K562 (cell line): Measurements from ENCODE around the gene VCX3B. TPM values are rescaled to one million over a fixed set of nuclear protein-coding genes. Genes with fewer than 3 reads are reported as not detected.
"Not testable (repeated sequence)": the region's sequence is repeated elsewhere in the genome, so short reads cannot be mapped to it uniquely, and the experiment has no call there.

Experiments
- ATAC-seq: fragments of 200-7000 bp; cut with Tn5 transposase; 3 replicates; pipeline ENCODE4 v1.9.1; 2020; ENCODE audit warnings: moderate library complexity
- BruUV-seq: library from RNA; stranded (reverse); fragments of 400-500 nt; replicated peaks from 2 replicates; lab custom pipeline; 2021; lab: Mats Ljungman, UMichigan
- CTCF ChIA-PET: fragments of 300-600 bp; formaldehyde crosslinking; extraction: SDS; loops from one replicate; lab custom pipeline; 2021; ENCODE audit warnings: low intra/inter-chr PET ratio; lab: Yijun Ruan, JAX
- POLR2A ChIA-PET: fragments of 300-600, 350-650 bp; sonication (Branson Sonifier 250); formaldehyde crosslinking; extraction: SDS; loops from one replicate; lab custom pipeline; 2021; ENCODE audit warnings: antibody characterized with exemption, inconsistent platforms; lab: Yijun Ruan, JAX
- DNase-seq, 4 experiments: peaks; one replicate each; pipeline versions ENCODE4 v3.0.0 to v3.0.0-alpha.2; 2011 to 2018; ENCODE audit warnings: low spot score in 3 of 4, mixed read lengths in 3 of 4; ENCODE audit errors: extremely low read depth in 1 of 4
- FAIRE-seq: peaks from 2 replicates; lab custom pipeline; 2011; peaks lifted over from hg19 to GRCh38; lab: Jason Lieb, UNC
- H2AFZ ChIP-seq: 2 replicates; pipeline ENCODE4 v1.6.0; 2011; ENCODE audit warnings: low read depth, low read length, control low read depth, inconsistent platforms
- H3K27ac ChIP-seq: fragments of 200-600 bp; 3 replicates; pipeline ENCODE4 v1.8.0; 2011; ENCODE audit warnings: low read depth, mild to moderate bottlenecking, control low read depth, inconsistent platforms, low read length, moderate library complexity, mixed read lengths; ENCODE audit errors: extremely low read depth
- H3K27me3 ChIP-seq, 2 experiments: fragments of 300-600 bp in 1 of 2; 2 replicates in 1 of 2; 3 replicates in 1 of 2; pipeline versions ENCODE4 v1.6.0 to v1.8.0; 2011; ENCODE audit warnings: inconsistent platforms in 2 of 2, low read length in 2 of 2, mild to moderate bottlenecking in 1 of 2, mixed read lengths in 1 of 2, moderate library complexity in 1 of 2; ENCODE audit not compliant: control insufficient read depth in 2 of 2, insufficient read depth in 2 of 2
- H3K36me3 ChIP-seq: fragments of 300-600 bp; 3 replicates; pipeline ENCODE4 v1.8.0; 2011; ENCODE audit warnings: mild to moderate bottlenecking, low read length, inconsistent platforms; ENCODE audit not compliant: control insufficient read depth, insufficient read depth
- H3K4me1 ChIP-seq, 2 experiments: fragments of 200-600 bp in 1 of 2; replicated peaks in 1 of 2; 2 replicates in 1 of 2; 3 replicates in 1 of 2; pipeline versions ENCODE4 v1.5.1 to v1.8.0; 2011; ENCODE audit warnings: inconsistent platforms in 2 of 2, low read length in 2 of 2, mild to moderate bottlenecking in 1 of 2, mixed read lengths in 1 of 2, moderate library complexity in 1 of 2; ENCODE audit not compliant: control insufficient read depth in 2 of 2, insufficient read depth in 2 of 2
- H3K4me2 ChIP-seq: 2 replicates; pipeline ENCODE4 v1.6.1; 2011; ENCODE audit warnings: low read length, control low read depth, inconsistent platforms, mixed read lengths; ENCODE audit not compliant: insufficient read depth
- H3K4me3 ChIP-seq: fragments of 200-600 bp; sonication (generic), shearing (Covaris generic); 2 replicates; pipeline ENCODE4 v1.5.1; 2016; ENCODE audit warnings: control low read depth, inconsistent platforms
- H3K79me2 ChIP-seq: fragments of 200-600 bp; 3 replicates; pipeline ENCODE4 v1.8.0; 2011; ENCODE audit warnings: low read length, inconsistent platforms; ENCODE audit not compliant: control insufficient read depth, insufficient read depth
- H3K9ac ChIP-seq, 2 experiments: 2 replicates each; pipeline versions ENCODE4 v1.6.0 to v1.6.1; 2011; ENCODE audit warnings: low read depth in 2 of 2, low read length in 2 of 2, control low read depth in 1 of 2, inconsistent platforms in 1 of 2, mild to moderate bottlenecking in 1 of 2, mixed read lengths in 1 of 2; ENCODE audit not compliant: insufficient read depth in 1 of 2
- H3K9me1 ChIP-seq: one replicate; pipeline ENCODE4 v1.6.0; 2011; ENCODE audit warnings: inconsistent platforms, mild to moderate bottlenecking, low read length, moderate library complexity; ENCODE audit not compliant: control insufficient read depth, insufficient read depth
- H3K9me3 ChIP-seq: replicated peaks from 2 replicates; pipeline ENCODE4 v1.5.1; 2011; ENCODE audit warnings: low read depth, low read length, inconsistent platforms; ENCODE audit not compliant: control insufficient read depth, insufficient read depth
- H4K20me1 ChIP-seq: replicated peaks from 2 replicates; pipeline ENCODE4 v1.6.1; 2011; ENCODE audit warnings: low read length, inconsistent platforms, mixed read lengths; ENCODE audit not compliant: control insufficient read depth, insufficient read depth
- CBX5 ChIP-seq: IDR thresholded peaks from 2 replicates; pipeline ENCODE4 v1.6.1; 2014; ENCODE audit warnings: low read depth, borderline replicate concordance
- DNMT1 ChIP-seq: fragments of 450-650 bp; IDR thresholded peaks from 2 replicates; pipeline ENCODE4 v1.6.1; 2016; ENCODE audit warnings: antibody characterized with exemption, mild to moderate bottlenecking
- GATAD2B ChIP-seq: fragments of 450-650 bp; IDR thresholded peaks from 2 replicates; pipeline ENCODE4 v1.6.1; 2017; ENCODE audit warnings: mild to moderate bottlenecking, borderline replicate concordance
- L3MBTL2 ChIP-seq: fragments of 450-650 bp; IDR thresholded peaks from 2 replicates; pipeline ENCODE4 v1.6.1; 2016; ENCODE audit warnings: mild to moderate bottlenecking, moderate library complexity
- NRF1 ChIP-seq, 2 experiments: fragments of 450-650 bp; IDR thresholded peaks in 1 of 2; conservative IDR thresholded peaks in 1 of 2; 2 replicates each; pipeline ENCODE4 v1.6.1; 2014; ENCODE audit warnings: mild to moderate bottlenecking in 2 of 2
- PRMT5 ChIP-seq: sonication (generic); formaldehyde crosslinking; IDR thresholded peaks from 2 replicates; pipeline ENCODE4 v1.5.0; 2020; ENCODE audit warnings: missing genetic modification reagents
- RFX5 ChIP-seq: IDR thresholded peaks from 2 replicates; pipeline ENCODE4 v1.6.1; 2011; ENCODE audit warnings: low read depth, mild to moderate bottlenecking, improper control_type of control experiment, low read length
- TAF7 ChIP-seq: fragments of 450-650 bp; IDR thresholded peaks from 2 replicates; pipeline ENCODE4 v1.6.1; 2016; ENCODE audit warnings: missing genetic modification characterization, missing compliant biosample characterization
- ZNF3 ChIP-seq: fragments of 250-450 bp; sonication (Bioruptor Pico); IDR thresholded peaks from 2 replicates; pipeline ENCODE4 v1.5.0; 2021; ENCODE audit warnings: mild to moderate bottlenecking, moderate library complexity
- ZNF407 ChIP-seq: fragments of 450-650 bp; IDR thresholded peaks from 2 replicates; pipeline ENCODE4 v1.6.1; 2016; ENCODE audit warnings: low read depth
- WGBS: fragments of 100-300 bp; shearing (Covaris generic); methylation state at CpG from one replicate; pipeline ENCODE4 v1.1.6; 2016; ENCODE audit warnings: low coverage, mixed read lengths; ENCODE audit not compliant: insufficient coverage; ENCODE audit errors: missing lambda C conversion rate; 5-methylcytosine and 5-hydroxymethylcytosine counted together
- in situ Hi-C: fragments of 300-500 bp; cut with MboI; formaldehyde crosslinking; loops from 4 replicates; pipeline ENCODE4 v1.15.0; 2018; ENCODE audit warnings: inconsistent platforms, mixed read lengths
- intact Hi-C: fragments of 100-400 bp; cut with micrococcal nuclease; formaldehyde crosslinking; loops from 2 replicates; pipeline ENCODE4 v1.14.2; 2022
- polyA plus RNA-seq, 8 experiments: library from polyadenylated mRNA; depleted of rRNA in 4 of 8; stranded (reverse) in 5 of 8; unstranded in 3 of 8; fragments of >200 nt; fragmentation: Nextera tagmentation in 2 of 8; fragmentation: Illumina TruSeq in 1 of 8; extraction: Ambion mirVana in 2 of 8; extraction: Trizol in 1 of 8; gene quantifications; 2 replicates each; pipeline versions ENCODE4 v1.2.1 to v1.2.3, GENCODE V29; 2011 to 2014; ENCODE audit warnings: inconsistent platforms in 1 of 8, missing spikeins in 1 of 8
- total RNA-seq, 7 experiments: library from RNA; depleted of rRNA in 6 of 7; stranded (reverse); fragments of >200 nt in 6 of 7; fragmentation: Illumina TruSeq in 2 of 7; extraction: Trizol in 2 of 7; gene quantifications; 2 replicates each; pipeline versions ENCODE4 v1.2.1 to v1.2.3, GENCODE V29; 2011 to 2021; ENCODE audit warnings: low replicate concordance in 1 of 7

Gene VCX3B
- total and polyA plus RNA-seq, 9 of the 15 experiments (the other 6 are each of a cell fraction or from before 2014, with no cell fraction given), result 0.27 to 14.6 (median 3.2) TPM

DNA sequence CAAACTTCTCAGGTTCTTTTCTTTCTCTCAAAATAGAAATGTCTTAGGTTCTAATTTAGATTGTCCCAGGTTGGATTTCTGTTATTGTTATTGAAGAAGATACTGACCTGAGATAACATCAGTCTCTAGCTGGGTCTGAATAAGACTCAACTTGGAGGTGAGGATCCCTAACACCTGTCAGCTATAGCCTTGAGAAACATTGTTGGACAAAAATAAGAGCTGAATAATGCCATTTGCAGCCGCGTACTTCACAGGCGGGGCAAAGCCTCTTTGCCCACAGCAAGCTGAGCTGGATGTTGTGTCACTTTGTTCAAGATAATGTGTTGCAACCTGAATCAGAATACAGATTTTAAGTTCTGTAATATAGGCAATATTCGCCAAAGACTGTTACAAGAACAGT is 35.6 kb downstream of the VCX3B start:
- TF ChIP-seq PRMT5 (CRISPR knock-in tag) (no peak), ZNF3 (CRISPR knock-in tag) (no peak), L3MBTL2 (no peak), ZNF407 (no peak), NRF1 (conservative IDR thresholded peaks at IDR 0.05 in 1 of 2, IDR thresholded peaks at IDR 0.05 in 1 of 2) (no peak), TAF7 (tag) (no peak), GATAD2B (no peak), RFX5 (no peak), DNMT1 (no peak), CBX5 (no peak)
- CTCF ChIA-PET, result no interaction called here
- Histone ChIP-seq H2AFZ (no peak overlapping the region), H4K20me1 (no peaks in the 10 kb centered on the region), H3K27me3 (no peaks in the 10 kb centered on the region), H3K27ac (no peak overlapping the region), H3K9me1 (no peaks in the 10 kb centered on the region), H3K4me1 (no peaks in the 10 kb centered on the region), H3K9ac (no peak overlapping the region), H3K79me2 (no peaks in the 10 kb centered on the region), H3K4me3 (no peak overlapping the region), H3K9me3 (no peaks in the 10 kb centered on the region), H3K4me2 (no peak overlapping the region), H3K36me3 (no peaks in the 10 kb centered on the region)
- ATAC-seq, result no peak
- 0% methylated on average over 4 of the region's 4 CpGs for WGBS
- in situ Hi-C loops (no loop called here), intact Hi-C loops (no loop called here)
- no peak for DNase-seq
- FAIRE-seq, result no peak
- no TSS peak for BruUV-seq
- POLR2A ChIA-PET, result no interaction called here

DNA sequence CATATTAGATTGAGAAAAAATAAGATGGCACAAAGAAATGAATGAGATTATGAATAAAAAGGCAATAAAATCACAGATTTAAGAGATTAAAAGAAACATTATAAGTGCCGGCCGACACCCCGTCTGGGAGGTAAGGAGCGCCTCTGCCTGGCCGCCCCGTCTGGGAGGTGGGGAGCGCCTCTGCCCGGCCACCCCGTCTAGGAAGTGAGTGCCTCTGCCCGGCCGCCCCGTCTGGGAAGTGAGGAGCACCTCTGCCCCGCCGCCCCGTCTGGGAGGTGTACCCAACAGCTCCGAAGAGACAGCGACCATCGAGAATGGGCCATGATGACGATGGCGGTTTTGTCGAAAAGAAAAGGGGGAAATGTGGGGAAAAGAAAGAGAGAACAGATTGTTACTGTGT is 37.5 kb downstream of the VCX3B start:
- H2AFZ ChIP-seq, H3K4me1 ChIP-seq, H3K79me2 ChIP-seq, H3K36me3 ChIP-seq, POLR2A ChIA-PET, H3K27ac ChIP-seq, CTCF ChIA-PET, H3K9ac ChIP-seq, BruUV-seq, H4K20me1 ChIP-seq, H3K4me3 ChIP-seq, H3K9me3 ChIP-seq, H3K4me2 ChIP-seq, in situ Hi-C loops, H3K27me3 ChIP-seq, H3K9me1 ChIP-seq, FAIRE-seq, DNase-seq, intact Hi-C loops, ATAC-seq: not testable (repeated sequence)
- 0% methylated on average over 11 of the region's 21 CpGs for WGBS
